ENCODE results near the gene SUCLG2. TPM values are rescaled to one million over a fixed set of nuclear protein-coding genes. Genes with fewer than 3 reads are reported as not detected.

SUCLG2 gene
- total RNA-seq, 1 experiment from 2014 or later: 49.5 TPM

DNA sequence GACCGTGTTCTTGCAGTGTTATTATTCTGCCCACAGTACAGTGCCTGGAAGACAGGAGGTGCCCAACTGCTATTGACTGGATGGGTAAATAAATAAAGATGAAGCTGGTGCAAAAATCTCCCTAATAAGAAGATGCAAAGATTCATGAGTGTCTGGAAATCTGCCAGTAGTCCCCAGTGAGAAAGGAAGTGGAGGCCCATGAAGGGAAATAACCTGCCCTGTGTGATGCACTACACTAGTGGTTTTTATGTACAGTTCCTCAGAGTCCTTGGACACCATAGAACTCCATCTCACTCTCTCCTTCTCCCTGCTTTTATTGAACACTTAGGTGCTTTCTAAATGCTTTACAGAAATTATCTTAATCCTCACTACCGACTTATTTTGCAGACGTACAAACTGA is 8.3 kb upstream of the SUCLG2 start:
- H3K27me3 Mint-ChIP-seq (ENCODE audit: unreplicated experiment): no peaks in the 10 kb centered on the region
- no TSS peak for BruUV-seq (replicated peaks)
- intact Hi-C loops (cut with micrococcal nuclease; ENCODE audit: unreplicated experiment): no loop called here

DNA sequence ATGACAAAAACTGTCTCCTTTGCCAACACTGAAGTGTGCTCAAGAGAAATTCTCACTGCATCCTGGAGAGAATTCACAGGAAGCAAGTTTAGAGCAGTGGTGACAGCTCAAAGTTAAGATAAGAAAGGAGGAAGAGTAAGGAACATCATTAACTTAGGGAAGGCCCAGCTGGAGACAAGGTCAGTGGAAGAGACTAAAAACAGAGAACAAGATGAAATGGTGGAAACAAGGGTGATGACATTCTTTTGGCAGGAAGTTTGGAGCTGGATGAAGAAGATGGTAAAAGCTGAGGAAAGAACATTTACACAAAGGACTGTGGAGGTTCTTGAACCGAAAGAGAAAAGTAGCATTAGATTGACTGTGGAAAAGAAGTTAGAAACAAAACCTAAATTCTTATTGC is 6.7 kb upstream of the SUCLG2 start:
- no peak for DNase-seq
- Mint-ChIP-seq H3K4me1 (ENCODE audit: low read depth, unreplicated experiment) (no peaks in the 10 kb centered on the region), H3K27ac (ENCODE audit: unreplicated experiment) (no peak overlapping the region), H3K36me3 (ENCODE audit: insufficient read depth, unreplicated experiment) (no peaks in the 10 kb centered on the region), H3K9me3 (ENCODE audit: low read depth, unreplicated experiment) (no peaks in the 10 kb centered on the region), H3K27me3 (ENCODE audit: unreplicated experiment) (no peaks in the 10 kb centered on the region), H3K4me3 (ENCODE audit: low read depth, unreplicated experiment) (no peak overlapping the region)
- TF ChIP-seq CTCF (IDR thresholded peaks at IDR 0.05; ENCODE audit: unreplicated experiment): no peak
- intact Hi-C loops (cut with micrococcal nuclease; ENCODE audit: unreplicated experiment): no loop called here
- CTCF ChIA-PET: interaction anchor here (1.1 kb wide), 1 partner anchor 10 kb away, joined by 3 read pairs; no protein-coding TSS in a partner anchor
- no TSS peak for BruUV-seq (replicated peaks)

More for the DNA sequence above, 8.3 kb upstream of the SUCLG2 start:
- Mint-ChIP-seq H3K4me1 (ENCODE audit: low read depth, unreplicated experiment) (no peaks in the 10 kb centered on the region), H3K27ac (ENCODE audit: unreplicated experiment) (no peak overlapping the region), H3K9me3 (ENCODE audit: low read depth, unreplicated experiment) (no peaks in the 10 kb centered on the region), H3K4me3 (ENCODE audit: low read depth, unreplicated experiment) (no peak overlapping the region), H3K36me3 (ENCODE audit: insufficient read depth, unreplicated experiment) (no peaks in the 10 kb centered on the region)
- DNase-seq: no peak
- CTCF ChIA-PET: no interaction called here
- no peak for TF ChIP-seq CTCF (IDR thresholded peaks at IDR 0.05; ENCODE audit: unreplicated experiment)

DNA sequence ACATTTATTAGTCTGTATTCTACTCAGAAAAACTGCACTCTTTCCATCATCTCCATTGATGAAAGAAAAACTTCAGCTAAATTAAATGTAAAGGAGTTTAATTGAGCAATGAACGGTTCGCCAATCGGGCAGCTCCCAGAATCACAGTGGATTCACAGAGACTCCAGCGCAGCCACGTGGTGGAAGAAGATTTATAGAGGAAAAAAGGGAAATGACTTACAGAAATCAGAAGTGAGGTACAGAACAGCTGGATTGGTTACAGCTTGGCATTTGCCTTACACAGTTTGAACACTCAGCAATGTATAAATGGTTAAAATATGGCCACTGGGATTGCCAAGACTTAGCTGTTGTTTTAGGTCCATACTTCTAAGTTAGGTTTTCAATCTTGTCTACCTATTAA is 2.8 kb upstream of the SUCLG2 start:
- no peak overlapping the region for H3K4me3 Mint-ChIP-seq (ENCODE audit: low read depth, unreplicated experiment)
- no peak overlapping the region for H3K27ac Mint-ChIP-seq (ENCODE audit: unreplicated experiment)
- H3K9me3 Mint-ChIP-seq (ENCODE audit: low read depth, unreplicated experiment): no peaks in the 10 kb centered on the region
- H3K27me3 Mint-ChIP-seq (ENCODE audit: unreplicated experiment): no peaks in the 10 kb centered on the region
- CTCF ChIA-PET: interaction anchor here (1.6 kb wide), 1 partner anchor 9 kb away, joined by 4 read pairs; no protein-coding TSS in a partner anchor
- no peak for DNase-seq
- TF ChIP-seq CTCF (IDR thresholded peaks at IDR 0.05; ENCODE audit: unreplicated experiment): no peak
- H3K4me1 Mint-ChIP-seq (ENCODE audit: low read depth, unreplicated experiment): peaks cover 7% of the 10 kb centered on the region
- intact Hi-C loops (cut with micrococcal nuclease; ENCODE audit: unreplicated experiment): no loop called here
- BruUV-seq (replicated peaks): no TSS peak
- peaks cover 17% of the 10 kb centered on the region for H3K36me3 Mint-ChIP-seq (ENCODE audit: insufficient read depth, unreplicated experiment)

GRCh38 chr3:67656614-67657013 is 2.2 kb upstream of the SUCLG2 start:
- DNase-seq: no peak
- H3K27ac Mint-ChIP-seq (ENCODE audit: unreplicated experiment): no peak overlapping the region
- H3K4me3 Mint-ChIP-seq (ENCODE audit: low read depth, unreplicated experiment): no peak overlapping the region
- peaks cover 11% of the 10 kb centered on the region for H3K4me1 Mint-ChIP-seq (ENCODE audit: low read depth, unreplicated experiment)
- CTCF ChIA-PET: no interaction called here
- no peaks in the 10 kb centered on the region for H3K9me3 Mint-ChIP-seq (ENCODE audit: low read depth, unreplicated experiment)
- peaks cover 17% of the 10 kb centered on the region for H3K36me3 Mint-ChIP-seq (ENCODE audit: insufficient read depth, unreplicated experiment)
- BruUV-seq (replicated peaks): no TSS peak
- intact Hi-C loops (cut with micrococcal nuclease; ENCODE audit: unreplicated experiment): no loop called here
- no peak for TF ChIP-seq CTCF (IDR thresholded peaks at IDR 0.05; ENCODE audit: unreplicated experiment)
- no peaks in the 10 kb centered on the region for H3K27me3 Mint-ChIP-seq (ENCODE audit: unreplicated experiment)
